AG10803 (cell line): ENCODE results near the gene ZBTB25.
"Not testable (repeated sequence)": the region's sequence is repeated elsewhere in the genome, so short reads cannot be mapped to it uniquely, and the experiment has no call there.

Experiments used
- DNase-seq: peaks from one replicate; pipeline ENCODE4 v3.0.0; 2010; ENCODE audit warnings: low read depth
- H3K4me3 ChIP-seq: 2 replicates; pipeline ENCODE4 v1.5.1; 2011; ENCODE audit warnings: mild to moderate bottlenecking, low read length, control low read depth
- CTCF ChIP-seq: conservative IDR thresholded peaks from 2 replicates; pipeline ENCODE4 v1.5.1; 2011; ENCODE audit warnings: mild to moderate bottlenecking, low read length, control low read depth, inconsistent platforms

The ZBTB25 gene

GRCh38 chr14:64522591-64523355 lies 19.1 kb upstream of the ZBTB25 start:
- no peak for DNase-seq
- no peak for TF ChIP-seq CTCF
- no peak overlapping the region for H3K4me3 ChIP-seq

GRCh38 chr14:64520699-64521098 lies 17.1 kb upstream of the ZBTB25 start:
- no peak for DNase-seq
- H3K4me3 ChIP-seq: no peak overlapping the region
- no peak for TF ChIP-seq CTCF

DNA sequence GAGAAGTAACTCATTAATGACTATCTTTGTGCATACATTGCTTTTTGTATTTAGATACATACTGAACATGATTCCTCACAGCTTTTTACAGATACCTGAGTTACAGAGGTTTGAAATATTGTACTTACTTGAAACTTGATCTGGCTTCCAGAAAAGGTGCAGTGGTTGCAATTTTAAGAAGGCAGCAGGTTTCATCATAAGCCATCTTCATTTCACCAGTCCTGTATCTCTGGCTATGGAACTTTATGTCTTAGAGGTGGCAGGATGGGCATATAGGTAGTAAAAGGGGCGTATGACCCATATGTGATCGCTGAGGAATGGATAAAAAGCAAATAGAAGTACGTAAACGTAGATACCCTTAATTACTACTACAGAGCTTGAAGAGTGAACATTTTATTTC lies 14.6 kb upstream of the ZBTB25 start:
- no peak for TF ChIP-seq CTCF
- no peak for DNase-seq
- no peak overlapping the region for H3K4me3 ChIP-seq

DNA sequence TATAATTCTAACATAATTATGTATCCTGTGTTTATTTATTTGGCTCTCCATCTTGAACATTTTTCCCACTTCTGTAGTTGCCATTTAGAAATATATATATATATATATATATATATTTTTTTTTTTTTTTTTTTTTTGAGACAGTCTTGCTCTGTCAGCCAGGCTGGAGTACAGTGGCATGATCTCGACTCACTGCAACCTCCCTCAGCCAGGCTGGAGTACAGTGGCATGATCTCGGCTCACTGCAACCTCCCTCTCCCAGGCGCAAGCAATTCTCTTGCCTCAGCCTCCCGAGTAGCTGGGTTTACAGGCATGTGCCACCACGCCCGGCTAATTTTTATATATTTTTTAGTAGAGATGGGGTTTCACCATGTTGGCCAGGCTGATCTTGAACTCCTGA lies 14.0 kb upstream of the ZBTB25 start:
- DNase-seq, H3K4me3 ChIP-seq: not testable (repeated sequence)

DNA sequence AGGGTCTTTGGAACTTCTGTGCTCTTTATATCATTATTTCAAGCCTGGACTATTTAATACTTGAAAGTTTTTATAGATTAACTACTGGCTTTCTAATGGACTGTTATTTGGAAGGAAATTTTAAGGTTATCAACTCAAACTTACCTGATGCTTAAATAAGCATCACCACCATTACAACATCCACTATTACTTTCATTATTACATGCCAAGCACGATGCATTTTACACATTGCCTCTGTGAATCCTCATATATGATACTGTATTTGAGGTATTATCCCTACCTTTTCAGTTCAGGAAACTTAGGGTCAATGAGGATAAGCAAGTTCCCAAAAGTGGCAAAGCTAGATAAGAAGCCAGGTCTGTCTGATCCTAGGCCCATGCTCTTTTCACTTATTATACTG lies 13.3 kb upstream of the ZBTB25 start:
- no peak for TF ChIP-seq CTCF
- DNase-seq: no peak
- H3K4me3 ChIP-seq: no peak overlapping the region

GRCh38 chr14:64515053-64515452 lies 11.4 kb upstream of the ZBTB25 start:
- no peak for TF ChIP-seq CTCF
- H3K4me3 ChIP-seq: no peak overlapping the region
- DNase-seq: no peak

DNA sequence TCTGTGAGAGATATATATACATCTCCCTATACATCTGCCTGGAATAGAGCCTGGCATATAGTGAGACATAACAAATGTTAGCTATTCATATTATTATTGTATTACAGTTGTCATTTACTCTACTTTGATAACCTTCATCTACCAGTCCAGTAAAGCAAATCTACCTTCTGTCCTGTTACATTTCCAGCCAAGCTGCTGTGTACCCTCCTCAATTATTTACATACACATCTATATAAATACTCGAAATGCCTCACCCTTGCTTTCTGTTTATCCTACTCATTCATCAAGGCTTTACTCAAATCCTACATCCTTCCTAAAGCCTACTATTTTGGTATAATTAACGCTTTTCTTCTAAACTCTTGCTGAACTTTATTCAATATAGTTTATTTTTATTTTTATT lies 9.6 kb upstream of the ZBTB25 start:
- DNase-seq: no peak
- TF ChIP-seq CTCF: no peak
- H3K4me3 ChIP-seq: no peak overlapping the region
